IPS-15b (cell line): Measurements from ENCODE around the gene ABCC1.
"Not testable (repeated sequence)": the region's sequence is repeated elsewhere in the genome, so short reads cannot be mapped to it uniquely, and the experiment has no call there.

Experiments used
- H3K27me3 ChIP-seq: one replicate; pipeline ENCODE4 v1.6.1; 2013; ENCODE audit warnings: low read length; ENCODE audit not compliant: control insufficient read depth, insufficient read depth
- H3K36me3 ChIP-seq: one replicate; pipeline ENCODE4 v1.6.1; 2013; ENCODE audit warnings: low read length; ENCODE audit not compliant: control insufficient read depth, insufficient read depth
- H3K4me1 ChIP-seq: one replicate; pipeline ENCODE4 v1.6.1; 2013; ENCODE audit warnings: mild to moderate bottlenecking, low read length; ENCODE audit not compliant: control insufficient read depth, insufficient read depth
- H3K4me3 ChIP-seq: one replicate; pipeline ENCODE4 v1.5.1; 2013; ENCODE audit warnings: low read depth, low read length
- H3K9ac ChIP-seq: one replicate; pipeline ENCODE4 v1.6.1; 2013; ENCODE audit warnings: low read depth, mild to moderate bottlenecking, low read length
- H3K9me3 ChIP-seq: one replicate; pipeline ENCODE4 v1.6.1; 2013; ENCODE audit warnings: mild to moderate bottlenecking, low read length; ENCODE audit not compliant: control insufficient read depth, insufficient read depth

Gene ABCC1

GRCh38 chr16:16164243-16164642 is 214.8 kb downstream of the ABCC1 start:
- no peak overlapping the region for H3K9ac ChIP-seq
- H3K4me3 ChIP-seq = no peak overlapping the region
- H3K36me3 ChIP-seq = no peaks in the 10 kb centered on the region
- H3K9me3 ChIP-seq = no peaks in the 10 kb centered on the region
- no peaks in the 10 kb centered on the region for H3K4me1 ChIP-seq
- no peaks in the 10 kb centered on the region for H3K27me3 ChIP-seq

- Histone ChIP-seq H3K27me3 (no peaks in the 10 kb centered on the region), H3K9ac (no peak overlapping the region), H3K4me3 (no peak overlapping the region), H3K36me3 (no peaks in the 10 kb centered on the region), H3K9me3 (no peaks in the 10 kb centered on the region), H3K4me1 (no peaks in the 10 kb centered on the region)
Observed at GRCh38 chr16:16166085-16166484, 216.7 kb downstream of the ABCC1 start.

- no peaks in the 10 kb centered on the region for H3K36me3 ChIP-seq
- no peak overlapping the region for H3K4me3 ChIP-seq
- H3K4me1 ChIP-seq = no peaks in the 10 kb centered on the region
- H3K27me3 ChIP-seq = no peaks in the 10 kb centered on the region
- H3K9ac ChIP-seq = no peak overlapping the region
- H3K9me3 ChIP-seq = no peaks in the 10 kb centered on the region
Observed at GRCh38 chr16:16166949-16167348, 217.5 kb downstream of the ABCC1 start.

GRCh38 chr16:16167927-16168326 is 218.5 kb downstream of the ABCC1 start:
- Histone ChIP-seq H3K36me3 (no peaks in the 10 kb centered on the region), H3K9ac (no peak overlapping the region), H3K4me3 (no peak overlapping the region), H3K9me3 (no peaks in the 10 kb centered on the region), H3K4me1 (no peaks in the 10 kb centered on the region), H3K27me3 (no peaks in the 10 kb centered on the region)

- no peaks in the 10 kb centered on the region for H3K36me3 ChIP-seq
- H3K27me3 ChIP-seq = no peaks in the 10 kb centered on the region
- H3K9ac ChIP-seq = no peak overlapping the region
- H3K4me3 ChIP-seq = no peak overlapping the region
- H3K4me1 ChIP-seq = no peaks in the 10 kb centered on the region
- H3K9me3 ChIP-seq = no peaks in the 10 kb centered on the region
Observed at GRCh38 chr16:16168431-16168830, 219.0 kb downstream of the ABCC1 start.

GRCh38 chr16:16169615-16170014 is 220.2 kb downstream of the ABCC1 start:
- no peaks in the 10 kb centered on the region for H3K36me3 ChIP-seq
- H3K27me3 ChIP-seq = no peaks in the 10 kb centered on the region
- no peaks in the 10 kb centered on the region for H3K4me1 ChIP-seq
- no peak overlapping the region for H3K4me3 ChIP-seq
- H3K9ac ChIP-seq = no peak overlapping the region
- H3K9me3 ChIP-seq = no peaks in the 10 kb centered on the region

GRCh38 chr16:16171332-16171919 is 222.0 kb downstream of the ABCC1 start:
- Histone ChIP-seq H3K9ac (no peak overlapping the region), H3K4me3 (no peak overlapping the region), H3K4me1 (no peaks in the 10 kb centered on the region), H3K36me3 (no peaks in the 10 kb centered on the region), H3K9me3 (no peaks in the 10 kb centered on the region), H3K27me3 (no peaks in the 10 kb centered on the region)

- Histone ChIP-seq H3K4me1 (no peaks in the 10 kb centered on the region), H3K4me3 (no peak overlapping the region), H3K27me3 (no peaks in the 10 kb centered on the region), H3K9ac (no peak overlapping the region), H3K36me3 (no peaks in the 10 kb centered on the region), H3K9me3 (no peaks in the 10 kb centered on the region)
Observed at GRCh38 chr16:16172991-16173390, 223.6 kb downstream of the ABCC1 start.

GRCh38 chr16:16175296-16175695 is 225.9 kb downstream of the ABCC1 start:
- Histone ChIP-seq H3K27me3 (no peaks in the 10 kb centered on the region), H3K9ac (no peak overlapping the region), H3K4me3 (no peak overlapping the region), H3K9me3 (no peaks in the 10 kb centered on the region), H3K36me3 (no peaks in the 10 kb centered on the region), H3K4me1 (no peaks in the 10 kb centered on the region)

- Histone ChIP-seq H3K9ac (no peak overlapping the region), H3K4me3 (no peak overlapping the region), H3K27me3 (no peaks in the 10 kb centered on the region), H3K36me3 (no peaks in the 10 kb centered on the region), H3K4me1 (no peaks in the 10 kb centered on the region), H3K9me3 (no peaks in the 10 kb centered on the region)
Observed at GRCh38 chr16:16176328-16176727, 226.9 kb downstream of the ABCC1 start.

- Histone ChIP-seq H3K4me1 (no peaks in the 10 kb centered on the region), H3K36me3 (no peaks in the 10 kb centered on the region), H3K4me3 (no peak overlapping the region), H3K9me3 (no peaks in the 10 kb centered on the region), H3K9ac (no peak overlapping the region), H3K27me3 (no peaks in the 10 kb centered on the region)
Observed at GRCh38 chr16:16178455-16179162, 229.2 kb downstream of the ABCC1 start.

GRCh38 chr16:16181748-16182147 is 232.3 kb downstream of the ABCC1 start:
- not testable (repeated sequence) for H3K27me3 ChIP-seq, H3K4me3 ChIP-seq, H3K4me1 ChIP-seq, H3K9me3 ChIP-seq, H3K9ac ChIP-seq, H3K36me3 ChIP-seq
